Hepatocyte (in vitro differentiated cells): ENCODE results near the gene CD200.

Experiments
- CTCF ChIP-seq: fragments of 200-600 bp; sonication (generic); IDR thresholded peaks from 2 replicates; pipeline ENCODE4 v1.5.1; 2016; ENCODE audit warnings: antibody characterized with exemption, mild to moderate bottlenecking; ENCODE audit not compliant: poor library complexity
- EZH2 ChIP-seq: fragments of 200-600 bp; sonication (generic); IDR thresholded peaks from 2 replicates; pipeline ENCODE4 v1.6.1; 2016; ENCODE audit warnings: antibody characterized with exemption, mild to moderate bottlenecking, borderline replicate concordance
- EZH2phosphoT487 ChIP-seq: fragments of 200-600 bp; sonication (generic); IDR thresholded peaks from one replicate; pipeline ENCODE4 v1.6.1; 2018; ENCODE audit warnings: antibody characterized with exemption, mild to moderate bottlenecking, low read depth, moderate library complexity; ENCODE audit not compliant: unreplicated experiment, severe bottlenecking

GRCh38 chr3:112391648-112392047, 58.7 kb downstream of the CD200 start:
- TF ChIP-seq CTCF (no peak), EZH2 (no peak), EZH2phosphoT487 (no peak)
